D721Med (cell line): ENCODE data around the gene AK1.

Experiments
- DNase-seq: peaks from one replicate; pipeline ENCODE4 v3.0.0; 2011; ENCODE audit warnings: low spot score; ENCODE audit not compliant: insufficient read length
- FAIRE-seq: peaks from 2 replicates; lab custom pipeline; 2011; peaks lifted over from hg19 to GRCh38; lab: Jason Lieb, UNC
- CTCF ChIP-seq: IDR thresholded peaks from 2 replicates; pipeline ENCODE4 v1.5.1; 2012; ENCODE audit warnings: mild to moderate bottlenecking, control low read depth; ENCODE audit not compliant: insufficient read depth; ENCODE audit errors: missing control alignments

The AK1 gene

GRCh38 chr9:127920794-127921193, 43.3 kb upstream of the AK1 start:
- TF ChIP-seq CTCF, result no peak
- DNase-seq, result no peak
- FAIRE-seq, result no peak

DNA sequence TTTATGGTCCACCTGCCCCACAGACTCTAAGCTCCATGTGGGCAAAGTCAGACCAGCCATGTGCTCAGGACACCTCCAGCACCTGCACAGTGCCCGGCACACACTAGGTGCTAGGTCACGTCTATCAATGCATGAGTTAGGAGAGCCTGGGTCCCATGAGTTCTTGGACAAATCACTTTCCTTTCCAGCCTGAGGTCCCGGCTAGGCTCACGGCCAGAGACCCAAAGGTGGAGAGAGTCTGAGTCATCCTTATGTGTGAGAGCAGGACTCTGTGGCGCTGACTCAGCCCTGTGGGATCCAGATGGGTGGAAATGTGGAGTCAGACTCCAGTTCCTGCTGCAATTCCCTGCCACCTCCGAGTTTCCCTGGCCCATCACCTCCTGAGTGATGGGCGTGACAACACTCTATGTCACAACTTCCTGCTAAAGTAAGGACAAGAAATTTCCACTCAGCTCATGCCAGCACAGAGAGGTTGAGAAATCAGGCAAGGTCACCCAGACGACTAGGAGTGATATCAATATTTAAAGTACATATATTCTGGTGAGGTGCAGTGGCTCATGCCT, 41.9 kb upstream of the AK1 start:
- TF ChIP-seq CTCF, result no peak
- no peak for DNase-seq
- no peak for FAIRE-seq

DNA sequence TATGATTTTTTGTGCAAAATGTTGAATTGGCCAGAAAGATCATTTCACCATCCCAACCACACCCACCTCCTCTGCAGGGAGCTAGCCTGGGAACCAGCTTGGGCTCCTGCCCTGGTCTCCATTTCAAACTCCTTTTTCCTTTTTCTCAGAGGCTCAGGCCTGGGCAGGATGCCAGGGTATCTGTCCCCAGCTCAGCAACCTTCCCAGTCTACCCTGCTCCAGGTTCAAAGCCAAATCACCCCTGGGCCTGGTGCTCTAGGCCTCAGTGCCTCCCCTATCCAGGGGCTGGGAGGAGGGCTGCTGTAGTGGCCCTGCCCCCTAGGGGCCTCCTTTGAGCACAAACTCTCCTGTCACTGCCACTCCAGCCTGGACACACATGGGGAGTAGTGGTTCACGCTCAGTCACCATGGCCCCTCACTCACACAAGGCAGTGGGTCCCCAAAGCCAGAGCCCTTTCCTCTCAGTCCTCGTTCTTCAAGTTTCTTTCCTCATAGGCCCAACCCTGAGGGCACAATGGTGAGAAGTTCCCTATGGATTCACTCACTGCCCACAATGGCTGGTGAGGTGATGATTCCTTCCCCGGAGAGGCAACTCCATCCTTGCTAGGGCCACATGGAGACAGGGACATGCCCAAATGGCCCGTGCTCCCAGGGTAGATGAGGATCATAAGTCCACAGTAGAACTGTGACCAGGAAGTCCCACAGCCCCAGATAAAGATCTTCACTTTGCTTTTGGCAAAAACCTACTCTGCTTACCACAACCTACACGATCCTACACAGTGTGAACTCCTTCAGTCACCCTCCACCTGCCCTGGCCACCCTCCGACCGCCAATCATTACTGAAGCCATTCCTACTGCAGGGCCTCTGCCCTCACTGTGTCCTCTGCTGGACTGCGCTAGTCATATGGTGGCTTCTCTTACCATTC, 41.0 kb upstream of the AK1 start:
- FAIRE-seq, result no peak
- no peak for DNase-seq
- no peak for TF ChIP-seq CTCF

GRCh38 chr9:127917603-127918002, 40.1 kb upstream of the AK1 start:
- FAIRE-seq (no peak), DNase-seq (no peak)
- no peak for TF ChIP-seq CTCF

DNA sequence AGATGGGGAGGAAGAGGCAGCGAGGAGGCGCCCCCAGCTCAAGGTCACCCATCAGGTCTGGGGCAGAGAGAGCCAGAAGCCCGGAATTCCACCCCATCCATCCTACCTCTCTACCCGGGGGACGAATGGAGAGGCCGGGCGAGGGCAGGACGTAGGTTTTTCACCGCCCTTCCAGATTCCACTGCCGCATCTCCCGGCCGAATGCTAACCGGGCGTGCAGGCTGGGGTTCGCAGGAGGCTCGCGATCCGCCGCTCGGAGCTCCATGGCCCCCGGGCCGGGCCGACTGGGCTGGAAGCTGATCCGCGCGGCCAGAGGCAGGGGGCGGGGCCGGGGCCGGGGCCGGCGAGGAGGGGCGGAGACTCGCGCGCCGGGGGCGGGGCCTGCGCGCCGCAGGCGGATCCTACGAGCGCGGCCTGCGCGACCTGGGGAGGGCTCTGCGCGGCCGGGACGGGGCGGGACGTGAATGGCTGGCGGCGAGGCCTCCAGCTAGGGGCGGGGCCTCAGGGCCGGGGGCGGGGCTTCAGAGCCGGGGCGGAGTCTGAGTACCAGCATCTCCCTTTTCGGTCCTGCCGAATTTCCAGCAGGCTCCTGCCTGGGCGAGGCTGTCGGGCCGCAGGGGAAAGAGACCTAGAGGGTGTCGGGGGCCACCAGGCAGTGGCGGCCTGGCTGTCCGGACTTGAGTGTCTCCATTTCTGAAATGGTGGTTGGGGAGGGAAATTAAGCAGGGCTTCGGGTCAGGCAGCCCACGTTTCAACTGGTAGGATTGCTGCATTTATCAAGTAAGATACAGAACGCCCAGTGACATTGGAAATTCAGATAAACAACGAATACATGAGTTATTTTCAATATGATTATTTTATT, 39.5 kb upstream of the AK1 start, which contains the start of gene ST6GALNAC4:
Gene ST6GALNAC4 (minus strand): TSS at position 322 of the 862 bp plus-strand sequence. CDS start 622 bp downstream, outside the sequence.
- peak; percentile 98 for DNase-seq
- FAIRE-seq, result no peak
- no peak for TF ChIP-seq CTCF

GRCh38 chr9:127915801-127916719, 38.6 kb upstream of the AK1 start:
- DNase-seq, result no peak
- no peak for TF ChIP-seq CTCF
- no peak for FAIRE-seq
